ENCODE results near the gene OR9G1. TPM values are rescaled to one million over a fixed set of nuclear protein-coding genes. Genes with fewer than 3 reads are reported as not detected.

OR9G1 gene
- total RNA-seq, 6 experiments from 2014 or later, result not detected

GRCh38 chr11:56740107-56740506 lies 41.2 kb downstream of the OR9G1 start:
- Histone ChIP-seq H3K9me3 (no peaks in the 10 kb centered on the region), H3K4me3 (no peak overlapping the region), H3K36me3 (no peaks in the 10 kb centered on the region), H3K27ac (no peak overlapping the region), H3K4me1 (no peaks in the 10 kb centered on the region), H3K27me3 (peaks cover 0 to 5% of the 10 kb centered on the region in 2 donors)
- intact Hi-C loops (cut with DNase I), result no loop called here
- DNase-seq (no peak), ATAC-seq (no peak)
- TF ChIP-seq CTCF (IDR thresholded peaks at IDR 0.05) (no peak), POLR2A (IDR thresholded peaks at IDR 0.05) (no peak)
- 59% methylated on average over 3 of the region's 3 CpGs for WGBS (ENCODE audit: insufficient coverage, low coverage, low lambda C conversion rate, missing lambda C conversion rate)

- H3K27ac ChIP-seq, result no peak overlapping the region
- TF ChIP-seq POLR2A (IDR thresholded peaks at IDR 0.05), result no peak
- no peak for TF ChIP-seq CTCF (IDR thresholded peaks at IDR 0.05)
- no peaks in the 10 kb centered on the region for H3K36me3 ChIP-seq
- no peak overlapping the region for H3K4me3 ChIP-seq
- no peaks in the 10 kb centered on the region for H3K9me3 ChIP-seq
- ATAC-seq (no peak), DNase-seq (no peak)
- peaks cover 0 to 5% of the 10 kb centered on the region in 2 donors for H3K27me3 ChIP-seq
- H3K4me1 ChIP-seq, result no peaks in the 10 kb centered on the region
- WGBS (ENCODE audit: insufficient coverage, low coverage, low lambda C conversion rate, missing lambda C conversion rate), result 44% methylated on average over 4 of the region's 4 CpGs
- intact Hi-C loops (cut with DNase I), result no loop called here
These were observed 42.0 kb downstream of the OR9G1 start for GRCh38 chr11:56740886-56741285.

- ATAC-seq (no peak), DNase-seq (no peak)
- H3K4me1 ChIP-seq, result no peaks in the 10 kb centered on the region
- H3K27me3 ChIP-seq, result no peaks in the 10 kb centered on the region
- H3K9me3 ChIP-seq, result no peaks in the 10 kb centered on the region
- 21% methylated on average over 1 of the region's 1 CpG for WGBS (ENCODE audit: insufficient coverage, low coverage, low lambda C conversion rate, missing lambda C conversion rate)
- TF ChIP-seq POLR2A (IDR thresholded peaks at IDR 0.05) (no peak), CTCF (IDR thresholded peaks at IDR 0.05) (no peak)
- H3K4me3 ChIP-seq, result no peak within 1 kb of the TSS
- H3K27ac ChIP-seq, result no peak within 1 kb of the TSS
- intact Hi-C loops (cut with DNase I), result no loop called here
- H3K36me3 ChIP-seq, result no peaks in the 10 kb centered on the region
These were observed 49.7 kb downstream of the OR9G1 start, which contains the start of gene OR9G4 for GRCh38 chr11:56748597-56748996. Gene OR9G4 (minus strand): TSS chr11:56748697. CDS start chr11:56743766, 4,931 bp downstream.

- no peak overlapping the region for H3K4me3 ChIP-seq
- H3K27me3 ChIP-seq, result no peaks in the 10 kb centered on the region
- no peak for TF ChIP-seq POLR2A (IDR thresholded peaks at IDR 0.05)
- no peak for TF ChIP-seq CTCF (IDR thresholded peaks at IDR 0.05)
- no peaks in the 10 kb centered on the region for H3K36me3 ChIP-seq
- H3K27ac ChIP-seq, result no peak overlapping the region
- intact Hi-C loops (cut with DNase I), result no loop called here
- WGBS (ENCODE audit: insufficient coverage, low coverage, low lambda C conversion rate, missing lambda C conversion rate), result 58% methylated on average over 4 of the region's 5 CpGs
- DNase-seq, result no peak
- no peaks in the 10 kb centered on the region for H3K9me3 ChIP-seq
- ATAC-seq, result no peak
- no peaks in the 10 kb centered on the region for H3K4me1 ChIP-seq
These were observed 51.3 kb downstream of the OR9G1 start for GRCh38 chr11:56750190-56750589.

GRCh38 chr11:56751480-56751879 lies 52.6 kb downstream of the OR9G1 start:
- 71% methylated on average over 5 of the region's 5 CpGs for WGBS (ENCODE audit: insufficient coverage, low coverage, low lambda C conversion rate, missing lambda C conversion rate)

More at GRCh38 chr11:56751480-56751879, 52.6 kb downstream of the OR9G1 start:
- TF ChIP-seq POLR2A (IDR thresholded peaks at IDR 0.05), result no peak
- no peak for TF ChIP-seq CTCF (IDR thresholded peaks at IDR 0.05)
- no peak for DNase-seq
- Histone ChIP-seq H3K4me3 (no peak overlapping the region), H3K9me3 (no peaks in the 10 kb centered on the region), H3K27me3 (no peaks in the 10 kb centered on the region), H3K36me3 (no peaks in the 10 kb centered on the region), H3K27ac (no peak overlapping the region), H3K4me1 (no peaks in the 10 kb centered on the region)
- intact Hi-C loops (cut with DNase I), result no loop called here
- ATAC-seq, result no peak

All from right lobe of liver (tissue), 6 donors.